ENCODE data around the gene VASP. TPM values are rescaled to one million over a fixed set of nuclear protein-coding genes. Genes with fewer than 3 reads are reported as not detected.
A peak's percentile ranks its signal among the peaks of the same experiment; 100 is the strongest.

Gene VASP
- total and polyA plus RNA-seq, 2 donors: 61.2 to 138 TPM

GRCh38 chr19:45547965-45548609, 40.8 kb downstream of the VASP start:
- Histone ChIP-seq H3K27me3 (ENCODE audit: control insufficient read depth in 2 of 2, insufficient read depth in 1 of 2, low read length in 1 of 2) (no peaks in the 10 kb centered on the region), H3K27ac (ENCODE audit: low read depth in 1 of 2, low read length in 1 of 2) (no peak overlapping the region), H3K36me3 (ENCODE audit: control insufficient read depth in 2 of 2, insufficient read depth in 2 of 2, low read length in 1 of 2) (peaks cover 2 to 3% of the 10 kb centered on the region in 2 donors), H3K4me3 (ENCODE audit: low read length in 2 of 2) (no peak overlapping the region), H3K4me1 (ENCODE audit: control insufficient read depth in 2 of 2, insufficient read depth in 2 of 2, low read length in 2 of 2) (no peaks in the 10 kb centered on the region), H3K9me3 (ENCODE audit: control insufficient read depth in 2 of 2, insufficient read depth in 1 of 2, low read length in 1 of 2) (no peaks in the 10 kb centered on the region)
- no peak for DNase-seq (ENCODE audit: low read depth in 6 of 9, low spot score in 9 of 9)
- WGBS: 98% methylated on average over 9 of the region's 9 CpGs

GRCh38 chr19:45553464-45553863, 46.2 kb downstream of the VASP start:
- no peaks in the 10 kb centered on the region for H3K27me3 ChIP-seq (ENCODE audit: control insufficient read depth in 2 of 2, insufficient read depth in 1 of 2, low read length in 1 of 2)
- peaks cover 0 to 3% of the 10 kb centered on the region in 2 donors for H3K4me1 ChIP-seq (ENCODE audit: control insufficient read depth in 2 of 2, insufficient read depth in 2 of 2, low read length in 2 of 2)
- no peak overlapping the region for H3K27ac ChIP-seq (ENCODE audit: low read depth in 1 of 2, low read length in 1 of 2)
- H3K4me3 ChIP-seq (ENCODE audit: low read length in 2 of 2): no peak overlapping the region
- H3K36me3 ChIP-seq (ENCODE audit: control insufficient read depth in 2 of 2, insufficient read depth in 2 of 2, low read length in 1 of 2): peaks cover 6 to 17% of the 10 kb centered on the region in 2 donors
- no peaks in the 10 kb centered on the region for H3K9me3 ChIP-seq (ENCODE audit: control insufficient read depth in 2 of 2, insufficient read depth in 1 of 2, low read length in 1 of 2)
- WGBS: 96% methylated on average over 34 of the region's 34 CpGs
- no peak for DNase-seq (ENCODE audit: low read depth in 6 of 9, low spot score in 9 of 9)

GRCh38 chr19:45554481-45554880, 47.2 kb downstream of the VASP start:
- peaks cover 0 to 3% of the 10 kb centered on the region in 2 donors for H3K4me1 ChIP-seq (ENCODE audit: control insufficient read depth in 2 of 2, insufficient read depth in 2 of 2, low read length in 2 of 2)
- DNase-seq (ENCODE audit: low read depth in 6 of 9, low spot score in 9 of 9): no peak
- H3K27ac ChIP-seq (ENCODE audit: low read depth in 1 of 2, low read length in 1 of 2): no peak overlapping the region
- no peaks in the 10 kb centered on the region for H3K27me3 ChIP-seq (ENCODE audit: control insufficient read depth in 2 of 2, insufficient read depth in 1 of 2, low read length in 1 of 2)
- H3K4me3 ChIP-seq (ENCODE audit: low read length in 2 of 2): no peak overlapping the region
- H3K9me3 ChIP-seq (ENCODE audit: control insufficient read depth in 2 of 2, insufficient read depth in 1 of 2, low read length in 1 of 2): no peaks in the 10 kb centered on the region
- H3K36me3 ChIP-seq (ENCODE audit: control insufficient read depth in 2 of 2, insufficient read depth in 2 of 2, low read length in 1 of 2): peaks cover 6 to 17% of the 10 kb centered on the region in 2 donors
- whole genome bisulfite sequencing: 96% methylated on average over 1 of the region's 1 CpG

GRCh38 chr19:45556835-45557234, 49.6 kb downstream of the VASP start:
- DNase-seq (ENCODE audit: low read depth in 6 of 9, low spot score in 9 of 9): no peak
- Histone ChIP-seq H3K27ac (ENCODE audit: low read depth in 1 of 2, low read length in 1 of 2) (no peak overlapping the region), H3K36me3 (ENCODE audit: control insufficient read depth in 2 of 2, insufficient read depth in 2 of 2, low read length in 1 of 2) (peaks cover 6 to 17% of the 10 kb centered on the region in 2 donors), H3K4me1 (ENCODE audit: control insufficient read depth in 2 of 2, insufficient read depth in 2 of 2, low read length in 2 of 2) (peaks cover 0 to 3% of the 10 kb centered on the region in 2 donors), H3K4me3 (ENCODE audit: low read length in 2 of 2) (no peak overlapping the region), H3K27me3 (ENCODE audit: control insufficient read depth in 2 of 2, insufficient read depth in 1 of 2, low read length in 1 of 2) (no peaks in the 10 kb centered on the region), H3K9me3 (ENCODE audit: control insufficient read depth in 2 of 2, insufficient read depth in 1 of 2, low read length in 1 of 2) (no peaks in the 10 kb centered on the region)
- 97% methylated on average over 5 of the region's 5 CpGs for WGBS

- Histone ChIP-seq H3K4me3 (ENCODE audit: low read length in 2 of 2) (no peak overlapping the region), H3K36me3 (ENCODE audit: control insufficient read depth in 2 of 2, insufficient read depth in 2 of 2, low read length in 1 of 2) (peaks cover under 1 to 10% of the 10 kb centered on the region in 2 donors), H3K4me1 (ENCODE audit: control insufficient read depth in 2 of 2, insufficient read depth in 2 of 2, low read length in 2 of 2) (peaks cover 9 to 19% of the 10 kb centered on the region in 2 donors), H3K27me3 (ENCODE audit: control insufficient read depth in 2 of 2, insufficient read depth in 1 of 2, low read length in 1 of 2) (no peaks in the 10 kb centered on the region), H3K27ac (ENCODE audit: low read depth in 1 of 2, low read length in 1 of 2) (no peak overlapping the region), H3K9me3 (ENCODE audit: control insufficient read depth in 2 of 2, insufficient read depth in 1 of 2, low read length in 1 of 2) (no peaks in the 10 kb centered on the region)
- WGBS: 33% methylated on average over 10 of the region's 10 CpGs
- peak; percentile 49 to 89 (median 69) for DNase-seq (ENCODE audit: low read depth in 6 of 9, low spot score in 9 of 9)
These were observed 51.2 kb downstream of the VASP start for GRCh38 chr19:45558399-45558878.

- Histone ChIP-seq H3K36me3 (ENCODE audit: control insufficient read depth in 2 of 2, insufficient read depth in 2 of 2, low read length in 1 of 2) (peaks cover 0 to 6% of the 10 kb centered on the region in 2 donors), H3K9me3 (ENCODE audit: control insufficient read depth in 2 of 2, insufficient read depth in 1 of 2, low read length in 1 of 2) (no peaks in the 10 kb centered on the region), H3K4me3 (ENCODE audit: low read length in 2 of 2) (no peak overlapping the region), H3K27ac (ENCODE audit: low read depth in 1 of 2, low read length in 1 of 2) (no peak overlapping the region), H3K27me3 (ENCODE audit: control insufficient read depth in 2 of 2, insufficient read depth in 1 of 2, low read length in 1 of 2) (no peaks in the 10 kb centered on the region), H3K4me1 (ENCODE audit: control insufficient read depth in 2 of 2, insufficient read depth in 2 of 2, low read length in 2 of 2) (peaks cover 21 to 31% of the 10 kb centered on the region in 2 donors)
- 97% methylated on average over 5 of the region's 5 CpGs for WGBS
- no peak for DNase-seq (ENCODE audit: low read depth in 6 of 9, low spot score in 9 of 9)
These were observed 52.8 kb downstream of the VASP start for GRCh38 chr19:45560038-45560437.

GRCh38 chr19:45560686-45561085, 53.4 kb downstream of the VASP start:
- Histone ChIP-seq H3K4me1 (ENCODE audit: control insufficient read depth in 2 of 2, insufficient read depth in 2 of 2, low read length in 2 of 2) (peaks cover 21 to 31% of the 10 kb centered on the region in 2 donors), H3K36me3 (ENCODE audit: control insufficient read depth in 2 of 2, insufficient read depth in 2 of 2, low read length in 1 of 2) (peaks cover 0 to 6% of the 10 kb centered on the region in 2 donors), H3K4me3 (ENCODE audit: low read length in 2 of 2) (no peak overlapping the region), H3K27me3 (ENCODE audit: control insufficient read depth in 2 of 2, insufficient read depth in 1 of 2, low read length in 1 of 2) (no peaks in the 10 kb centered on the region), H3K9me3 (ENCODE audit: control insufficient read depth in 2 of 2, insufficient read depth in 1 of 2, low read length in 1 of 2) (no peaks in the 10 kb centered on the region), H3K27ac (ENCODE audit: low read depth in 1 of 2, low read length in 1 of 2) (no peak overlapping the region)
- WGBS: 95% methylated on average over 11 of the region's 11 CpGs
- no peak for DNase-seq (ENCODE audit: low read depth in 6 of 9, low spot score in 9 of 9)

GRCh38 chr19:45564131-45564780, 57.0 kb downstream of the VASP start:
- 48% methylated on average over 5 of the region's 5 CpGs for WGBS
- H3K27me3 ChIP-seq (ENCODE audit: control insufficient read depth in 2 of 2, insufficient read depth in 1 of 2, low read length in 1 of 2): no peaks in the 10 kb centered on the region
- H3K4me3 ChIP-seq (ENCODE audit: low read length in 2 of 2): peak overlapping the region in 1 of 2 donors; percentile 6
- peak in 1 of 9 donors; percentile 26 for DNase-seq (ENCODE audit: low read depth in 6 of 9, low spot score in 9 of 9)
- H3K27ac ChIP-seq (ENCODE audit: low read depth in 1 of 2, low read length in 1 of 2): peak overlapping the region; percentile 37 to 97
- no peaks in the 10 kb centered on the region for H3K36me3 ChIP-seq (ENCODE audit: control insufficient read depth in 2 of 2, insufficient read depth in 2 of 2, low read length in 1 of 2)
- H3K9me3 ChIP-seq (ENCODE audit: control insufficient read depth in 2 of 2, insufficient read depth in 1 of 2, low read length in 1 of 2): no peaks in the 10 kb centered on the region
- peaks cover 21 to 28% of the 10 kb centered on the region in 2 donors for H3K4me1 ChIP-seq (ENCODE audit: control insufficient read depth in 2 of 2, insufficient read depth in 2 of 2, low read length in 2 of 2)

- Histone ChIP-seq H3K36me3 (ENCODE audit: control insufficient read depth in 2 of 2, insufficient read depth in 2 of 2, low read length in 1 of 2) (peaks cover 2 to 8% of the 10 kb centered on the region in 2 donors), H3K27me3 (ENCODE audit: control insufficient read depth in 2 of 2, insufficient read depth in 1 of 2, low read length in 1 of 2) (no peaks in the 10 kb centered on the region), H3K27ac (ENCODE audit: low read depth in 1 of 2, low read length in 1 of 2) (no peak overlapping the region), H3K4me1 (ENCODE audit: control insufficient read depth in 2 of 2, insufficient read depth in 2 of 2, low read length in 2 of 2) (peaks cover 17 to 20% of the 10 kb centered on the region in 2 donors), H3K9me3 (ENCODE audit: control insufficient read depth in 2 of 2, insufficient read depth in 1 of 2, low read length in 1 of 2) (no peaks in the 10 kb centered on the region), H3K4me3 (ENCODE audit: low read length in 2 of 2) (no peak overlapping the region)
- DNase-seq (ENCODE audit: low read depth in 6 of 9, low spot score in 9 of 9): no peak
- over 99% methylated on average over 2 of the region's 2 CpGs for WGBS
These were observed 60.3 kb downstream of the VASP start for GRCh38 chr19:45567609-45568008.
